Kidney (tissue), 14 donors: ENCODE measurements around the gene LYRM2. TPM values are rescaled to one million over a fixed set of nuclear protein-coding genes. Genes with fewer than 3 reads are reported as not detected.

Experiments used
- DNase-seq, 5 donors: peaks; one replicate each; pipeline ENCODE4 v3.0.0-alpha.2; 2013 to 2020
- FAIRE-seq: peaks from 2 replicates; lab custom pipeline; 2012; peaks lifted over from hg19 to GRCh38; lab: Jason Lieb, UNC
- H3K27ac ChIP-seq, 2 donors: one replicate each; pipeline ENCODE4 v1.7.0; 2013; ENCODE audit warnings: low read depth in 2 of 2, low read length in 2 of 2, inconsistent platforms in 1 of 2
- H3K27me3 ChIP-seq: one replicate; pipeline ENCODE4 v1.7.1; 2013; ENCODE audit warnings: low read length, inconsistent platforms; ENCODE audit not compliant: control insufficient read depth, insufficient read depth
- H3K36me3 ChIP-seq, 3 donors: one replicate each; pipeline versions ENCODE4 v1.7.0 to v1.7.1; 2013; ENCODE audit warnings: low read length in 3 of 3, control low read depth in 1 of 3, inconsistent platforms in 1 of 3; ENCODE audit not compliant: insufficient read depth in 3 of 3, control insufficient read depth in 2 of 3
- H3K4me1 ChIP-seq, 3 donors: one replicate each; pipeline versions ENCODE4 v1.7.0 to v1.7.1; 2013; ENCODE audit warnings: low read length in 3 of 3, inconsistent platforms in 1 of 3, low read depth in 1 of 3; ENCODE audit not compliant: control insufficient read depth in 2 of 3, insufficient read depth in 2 of 3
- H3K4me3 ChIP-seq, 3 donors: one replicate each; pipeline versions ENCODE4 v1.7.0 to v1.8.1; 2013; ENCODE audit warnings: low read length in 3 of 3, control low read depth in 1 of 3, inconsistent platforms in 1 of 3
- H3K9ac ChIP-seq, 3 donors: one replicate each; pipeline versions ENCODE4 v1.7.0 to v1.7.1; 2013; ENCODE audit warnings: low read length in 3 of 3, control low read depth in 1 of 3, inconsistent platforms in 1 of 3
- H3K9me3 ChIP-seq, 3 donors: one replicate each; pipeline versions ENCODE4 v1.7.0 to v1.7.1; 2013; ENCODE audit warnings: low read length in 3 of 3, control low read depth in 1 of 3, inconsistent platforms in 1 of 3; ENCODE audit not compliant: control insufficient read depth in 2 of 3, insufficient read depth in 1 of 3
- intact Hi-C: fragments of 100-400 bp; cut with DNase I; formaldehyde crosslinking; loops from one replicate; pipeline ENCODE4 v1.11.1; 2022
- polyA plus RNA-seq: library from polyadenylated mRNA; stranded (reverse); fragments of 350-450 nt; fragmentation: Illumina TruSeq; extraction: RNeasy Lipid Tissue Mini Kit (QIAGEN cat#74804); gene quantifications from one replicate; pipeline ENCODE4 v1.2.3, GENCODE V29; 2014; ENCODE audit warnings: low read depth, low replicate concordance; ENCODE audit not compliant: insufficient read depth
- total RNA-seq: library from RNA; stranded (reverse); fragmentation: NEBNext Ultra II Directional; extraction: Animal tissue kit (Norgen Biotek cat#: 25700); gene quantifications from one replicate; pipeline ENCODE4 v1.2.1, GENCODE V29; 2021
- TF ChIP-seq, protein P1 (sequence below): IDR thresholded peaks from 3 replicates; pipeline ENCODE4 v1.5.1; 2012; ENCODE audit warnings: mild to moderate bottlenecking, moderate library complexity, borderline replicate concordance; ENCODE audit not compliant: insufficient read depth; ENCODE audit errors: extremely low read depth
- donor health status: control.
- donor health status: control.
- donor health status: control.
- donor health status: control.
- donor health status: control.
- donor health status: DM: yes; HTN: yes; CAD: no.
- donor health status: Normal renal cell carcinoma (clear cell type).

The LYRM2 gene
- total and polyA plus RNA-seq, 2 donors from 2014 or later = 22.6 to 42.8 TPM

DNA sequence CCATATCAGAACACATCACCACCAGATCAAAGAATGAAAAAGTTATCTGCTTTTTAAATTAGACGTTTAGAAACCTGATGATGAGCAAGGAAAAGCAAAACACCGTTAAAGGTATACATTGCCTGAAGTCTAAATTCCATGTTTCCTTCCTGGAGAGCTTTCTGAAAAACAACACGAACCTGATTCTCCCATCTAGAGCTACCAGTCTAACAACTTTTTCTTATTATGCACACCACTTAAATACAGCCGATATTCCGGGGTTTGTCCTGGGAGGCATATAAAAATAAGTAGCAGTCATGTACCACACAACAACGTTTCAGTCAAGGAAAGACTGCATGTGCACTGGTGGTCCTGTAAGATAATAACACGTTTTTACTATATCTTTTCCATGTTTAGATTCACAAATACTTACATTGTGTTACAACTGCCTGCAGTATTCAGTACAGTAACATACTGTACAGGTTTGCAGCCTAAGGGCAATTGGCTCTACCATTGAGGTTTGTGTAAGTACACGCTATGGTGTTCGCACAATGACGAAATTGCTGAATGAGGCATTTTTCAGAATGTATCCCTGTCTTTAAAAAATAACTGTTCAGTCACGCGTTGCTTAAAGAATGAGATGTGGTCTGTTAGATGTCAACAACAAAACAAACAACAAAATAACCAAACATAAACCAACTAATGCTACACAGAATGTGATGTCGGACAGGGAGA, 19.1 kb upstream of the LYRM2 start:
- H3K4me3 ChIP-seq = no peak overlapping the region
- TF ChIP-seq, protein P1, sequence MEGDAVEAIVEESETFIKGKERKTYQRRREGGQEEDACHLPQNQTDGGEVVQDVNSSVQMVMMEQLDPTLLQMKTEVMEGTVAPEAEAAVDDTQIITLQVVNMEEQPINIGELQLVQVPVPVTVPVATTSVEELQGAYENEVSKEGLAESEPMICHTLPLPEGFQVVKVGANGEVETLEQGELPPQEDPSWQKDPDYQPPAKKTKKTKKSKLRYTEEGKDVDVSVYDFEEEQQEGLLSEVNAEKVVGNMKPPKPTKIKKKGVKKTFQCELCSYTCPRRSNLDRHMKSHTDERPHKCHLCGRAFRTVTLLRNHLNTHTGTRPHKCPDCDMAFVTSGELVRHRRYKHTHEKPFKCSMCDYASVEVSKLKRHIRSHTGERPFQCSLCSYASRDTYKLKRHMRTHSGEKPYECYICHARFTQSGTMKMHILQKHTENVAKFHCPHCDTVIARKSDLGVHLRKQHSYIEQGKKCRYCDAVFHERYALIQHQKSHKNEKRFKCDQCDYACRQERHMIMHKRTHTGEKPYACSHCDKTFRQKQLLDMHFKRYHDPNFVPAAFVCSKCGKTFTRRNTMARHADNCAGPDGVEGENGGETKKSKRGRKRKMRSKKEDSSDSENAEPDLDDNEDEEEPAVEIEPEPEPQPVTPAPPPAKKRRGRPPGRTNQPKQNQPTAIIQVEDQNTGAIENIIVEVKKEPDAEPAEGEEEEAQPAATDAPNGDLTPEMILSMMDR = no peak
- no peak overlapping the region for H3K27ac ChIP-seq
- no peak for FAIRE-seq
- peaks cover 8 to 37% (median 37%) of the 10 kb centered on the region in 3 donors for H3K36me3 ChIP-seq
- H3K9ac ChIP-seq = no peak overlapping the region
- intact Hi-C loops = no loop called here
- H3K4me1 ChIP-seq = no peaks in the 10 kb centered on the region
- H3K27me3 ChIP-seq = no peaks in the 10 kb centered on the region
- no peaks in the 10 kb centered on the region for H3K9me3 ChIP-seq
- DNase-seq = no peak

- TF ChIP-seq, protein P1 = no peak
- H3K27ac ChIP-seq = no peak overlapping the region
- peaks cover 5 to 37% (median 29%) of the 10 kb centered on the region in 3 donors for H3K36me3 ChIP-seq
- H3K9ac ChIP-seq = no peak overlapping the region
- no peaks in the 10 kb centered on the region for H3K4me1 ChIP-seq
- no peaks in the 10 kb centered on the region for H3K9me3 ChIP-seq
- H3K27me3 ChIP-seq = no peaks in the 10 kb centered on the region
- no peak overlapping the region for H3K4me3 ChIP-seq
- DNase-seq = no peak
- no peak for FAIRE-seq
- intact Hi-C loops = no loop called here
Observed at GRCh38 chr6:89655122-89655521, 16.6 kb upstream of the LYRM2 start.

GRCh38 chr6:89650579-89650978, 12.0 kb upstream of the LYRM2 start:
- Histone ChIP-seq H3K36me3 (peaks cover 4 to 23% (median 22%) of the 10 kb centered on the region in 3 donors), H3K4me3 (no peak overlapping the region), H3K27ac (no peak overlapping the region), H3K4me1 (no peaks in the 10 kb centered on the region), H3K9me3 (no peaks in the 10 kb centered on the region), H3K9ac (no peak overlapping the region), H3K27me3 (no peaks in the 10 kb centered on the region)
- TF ChIP-seq, protein P1 = no peak
- intact Hi-C loops = no loop called here
- FAIRE-seq = no peak
- DNase-seq = no peak
